Stimulated activated naive CD4-positive, alpha-beta T cell treated with Interleukin-2 at 50 U/mL for 16 hours (primary cell): ENCODE results near the gene VWC2L.

Experiments
- DNase-seq: peaks from one replicate; lab custom pipeline; 2025; lab: John Stamatoyannopoulos, UW

Gene VWC2L

DNA sequence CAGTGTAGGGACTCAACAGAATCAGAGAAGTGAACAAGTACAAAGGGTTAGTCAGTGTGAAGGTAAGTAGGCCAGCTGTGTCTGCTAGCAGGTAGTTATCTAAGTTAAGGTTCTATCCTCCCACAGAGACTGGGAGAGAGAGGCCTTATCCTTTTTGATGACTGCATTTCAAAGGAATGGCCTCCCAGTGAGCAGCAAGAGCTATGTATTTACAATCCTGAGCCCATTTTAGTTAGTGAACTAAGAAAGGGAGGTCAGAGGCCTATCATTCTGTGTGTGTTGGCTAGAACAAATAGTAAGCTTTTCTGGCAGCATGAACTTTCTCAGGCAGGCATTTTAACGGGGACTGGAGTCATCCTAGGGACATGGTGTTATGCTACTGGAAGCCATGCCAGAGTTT lies 182.9 kb downstream of the VWC2L start:
- DNase-seq = no peak

- DNase-seq = no peak
Observed at GRCh38 chr2:214601852-214602633, 191.2 kb downstream of the VWC2L start.

DNA sequence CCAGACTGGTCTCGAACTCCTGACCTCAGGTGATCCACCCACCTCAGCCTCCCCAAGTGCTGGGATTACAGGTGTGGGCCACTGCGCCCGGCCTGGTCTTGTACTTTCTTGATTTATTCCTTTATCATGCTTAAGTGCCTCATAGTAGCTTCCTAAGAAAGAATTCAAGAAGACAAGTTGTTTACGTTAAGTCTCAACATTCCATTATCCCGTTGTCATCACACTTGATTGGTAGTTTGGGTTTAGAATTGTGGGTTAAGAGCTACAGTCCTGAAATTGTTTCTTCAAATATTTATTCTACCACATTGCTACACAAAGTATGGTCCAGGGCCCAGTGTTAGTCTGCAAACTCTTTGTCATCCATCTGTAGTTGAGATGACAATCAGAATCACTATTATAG lies 194.0 kb downstream of the VWC2L start:
- DNase-seq = no peak

DNA sequence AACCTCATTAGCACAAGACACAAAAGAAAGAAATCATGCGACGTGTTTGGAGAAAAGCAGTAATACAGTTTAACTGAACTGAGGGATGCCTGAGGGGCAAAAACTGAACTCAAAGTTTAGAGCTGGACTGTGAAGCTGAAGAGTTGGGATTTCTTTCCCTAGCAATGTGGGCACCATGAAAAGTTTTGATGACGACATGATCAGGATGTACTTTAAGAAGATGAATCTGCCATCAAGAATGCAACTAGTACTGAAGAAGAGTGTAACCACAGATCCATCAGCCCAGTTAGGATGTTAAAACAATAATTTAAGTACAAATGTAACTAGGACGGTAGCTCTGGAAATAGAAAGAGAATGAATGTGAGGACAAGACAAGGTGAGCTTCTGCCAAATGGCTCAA lies 196.2 kb downstream of the VWC2L start:
- DNase-seq = no peak

DNA sequence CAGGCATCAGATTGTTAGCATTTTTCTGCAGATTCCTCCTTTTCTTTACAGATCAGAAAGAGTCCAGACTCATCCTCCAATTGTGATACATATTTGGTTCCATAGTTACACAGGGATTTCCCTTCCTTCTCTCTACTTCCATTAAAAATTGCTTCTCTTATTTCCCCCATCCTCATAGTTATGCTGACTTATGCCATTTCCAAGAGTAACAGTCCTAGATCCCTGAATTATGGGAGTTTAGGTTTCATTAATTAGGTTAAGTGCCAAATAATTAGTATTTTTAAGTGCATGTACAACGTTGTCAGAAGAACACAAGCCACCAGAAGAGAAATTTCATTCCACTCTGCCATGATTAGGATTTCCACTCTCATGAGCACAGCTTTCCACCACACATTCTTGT lies 200.2 kb downstream of the VWC2L start:
- DNase-seq = no peak

DNA sequence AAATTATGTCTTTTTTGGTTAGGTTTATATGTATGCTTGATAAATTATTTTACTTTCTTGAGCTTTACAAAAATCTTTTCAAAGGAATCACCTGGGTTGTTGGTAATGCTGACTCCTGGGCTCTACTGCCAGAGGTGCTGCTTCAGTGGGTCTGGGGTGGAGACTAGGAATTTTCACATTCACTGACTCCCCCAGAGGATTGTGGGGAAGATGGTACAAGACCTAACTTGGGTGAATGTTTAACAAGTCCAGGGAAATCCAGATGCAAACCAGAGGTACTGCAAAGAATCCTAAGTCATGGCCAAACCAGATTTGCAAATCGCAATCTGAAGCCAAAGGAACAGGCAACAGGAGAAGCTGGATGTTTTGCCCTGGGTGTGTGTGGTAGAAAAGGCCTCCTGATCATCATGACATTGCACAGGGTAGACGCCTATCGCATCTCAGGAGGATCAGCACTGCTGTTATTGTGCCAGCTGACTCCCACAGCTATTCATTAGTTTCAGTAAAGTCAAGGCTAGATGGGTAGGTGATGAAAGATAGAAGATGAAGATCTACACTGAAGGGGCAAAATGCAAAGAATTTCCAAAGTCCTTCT lies 213.4 kb downstream of the VWC2L start:
- DNase-seq = no peak

- no peak for DNase-seq
Observed at GRCh38 chr2:214628091-214628490, 217.2 kb downstream of the VWC2L start.
